HG03342 (cell line): Measurements from ENCODE around the gene VSIG2.
A peak's percentile ranks its signal among the peaks of the same experiment; 100 is the strongest.

Experiments
- ATAC-seq: cut with Tn5 transposase; IDR thresholded peaks from one replicate; pipeline ENCODE4 v1.9.1; 2021; ENCODE audit warnings: mild to moderate bottlenecking, moderate library complexity; ENCODE audit not compliant: unreplicated experiment

VSIG2 gene

GRCh38 chr11:124749912-124750311 lies 2.1 kb downstream of the VSIG2 start:
- ATAC-seq, result no peak

- ATAC-seq, result no peak
Measured at GRCh38 chr11:124748481-124749343, 3.3 kb downstream of the VSIG2 start.

- no peak for ATAC-seq
Measured at GRCh38 chr11:124748100-124748418, 4.0 kb downstream of the VSIG2 start.

GRCh38 chr11:124747406-124748099 lies 4.5 kb downstream of the VSIG2 start:
- ATAC-seq, result no peak

- peak; percentile 92 for ATAC-seq
Measured at GRCh38 chr11:124746621-124747243, 5.3 kb downstream of the VSIG2 start.

GRCh38 chr11:124745835-124746620 lies 6.0 kb downstream of the VSIG2 start:
- peak; percentile 16 for ATAC-seq

GRCh38 chr11:124745270-124745834 lies 6.7 kb downstream of the VSIG2 start:
- ATAC-seq, result no peak

GRCh38 chr11:124743050-124743449 lies 9.0 kb downstream of the VSIG2 start:
- ATAC-seq, result no peak

GRCh38 chr11:124742555-124742954 lies 9.5 kb downstream of the VSIG2 start:
- ATAC-seq, result no peak

- ATAC-seq, result peak; percentile 37
Measured at GRCh38 chr11:124740277-124740882, 11.7 kb downstream of the VSIG2 start.

GRCh38 chr11:124739479-124740276 lies 12.4 kb downstream of the VSIG2 start, which contains the start of gene NRGN:
Gene NRGN, plus strand, starts transcription at chr11:124739942. Its CDS starts 143 bp downstream, at chr11:124740085.
- peak; percentile 98 for ATAC-seq

GRCh38 chr11:124738713-124739478 lies 13.2 kb downstream of the VSIG2 start:
- no peak for ATAC-seq

GRCh38 chr11:124737638-124738305 lies 14.3 kb downstream of the VSIG2 start:
- ATAC-seq, result no peak

- ATAC-seq, result no peak
Measured at GRCh38 chr11:124736736-124737135, 15.3 kb downstream of the VSIG2 start.

GRCh38 chr11:124732230-124732629 lies 19.8 kb downstream of the VSIG2 start:
- no peak for ATAC-seq

GRCh38 chr11:124729571-124729970 lies 22.5 kb downstream of the VSIG2 start:
- no peak for ATAC-seq

- ATAC-seq, result no peak
Measured at GRCh38 chr11:124728134-124728533, 23.9 kb downstream of the VSIG2 start.

GRCh38 chr11:124727474-124727873 lies 24.6 kb downstream of the VSIG2 start:
- ATAC-seq, result no peak
